SK-N-DZ (cell line): ENCODE results near the gene ENOPH1.

ENCODE experiments used
- DNase-seq: peaks from one replicate; pipeline ENCODE4 v3.0.0-alpha.2; 2015; ENCODE audit warnings: low spot score
- small RNA-seq, 2 experiments: library from RNA; depleted of rRNA; stranded (forward); fragments of <200 nt; gene quantifications; one replicate each; pipeline ENCODE3, GENCODE V24; 2014

ENOPH1 gene

DNA sequence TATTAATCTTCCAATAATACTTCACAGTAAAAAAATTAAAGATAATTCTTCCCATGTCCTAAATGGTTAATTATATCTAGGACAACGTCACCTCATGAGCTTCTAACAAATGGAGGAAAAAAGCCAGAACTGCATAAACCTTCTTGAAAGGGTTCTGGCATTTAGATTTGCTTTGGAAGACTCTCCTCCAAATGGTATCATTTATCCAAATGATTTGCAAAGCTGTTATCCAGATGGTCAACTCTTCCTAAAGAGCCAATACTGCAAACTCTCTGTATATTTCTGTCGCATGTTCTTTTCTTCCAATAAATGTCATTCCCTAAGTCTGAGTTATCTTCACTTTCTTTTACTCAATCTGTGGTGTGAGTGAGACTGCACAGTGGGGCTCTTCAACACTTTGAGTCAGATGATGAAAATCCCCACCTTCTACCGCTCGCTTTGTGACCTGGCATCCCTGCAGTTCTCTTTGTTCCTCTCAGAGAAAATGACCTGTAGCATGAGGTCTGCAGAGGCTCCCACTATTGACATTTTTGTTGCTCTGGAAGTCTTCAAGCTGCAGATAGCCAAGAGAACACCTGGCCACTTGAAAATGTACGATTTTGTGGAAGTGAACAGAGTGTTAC lies 78.5 kb downstream of the ENOPH1 start:
- DNase-seq = no peak

DNA sequence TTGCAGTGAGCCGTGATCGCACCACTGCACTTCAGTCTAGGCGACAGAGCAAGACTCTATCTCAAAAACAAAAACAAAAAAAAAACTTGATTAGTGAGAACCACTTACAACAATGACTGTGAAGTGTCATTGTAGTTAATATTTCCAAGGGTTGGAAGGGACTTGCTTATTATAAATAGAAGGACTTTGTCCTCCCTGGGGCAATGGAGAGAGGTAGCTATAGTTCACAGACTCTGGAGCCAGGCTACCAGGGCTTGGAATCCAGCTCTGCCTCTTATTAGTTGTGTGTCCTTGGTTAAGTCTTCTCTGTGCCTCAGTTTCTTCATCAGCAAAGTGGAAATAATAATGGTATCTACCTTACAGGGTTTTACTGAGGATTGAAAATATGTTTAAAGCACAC lies 79.8 kb downstream of the ENOPH1 start:
- no peak for DNase-seq

Small RNAs within 50 kb of the gene (small RNA-seq; reads per million reads assigned to genes)
- 0 reads per million in 2 experiments for gene RF00150
